GM21423 (cell line): ENCODE results near the gene DYNC2I2.
"Not testable (repeated sequence)": the region's sequence is repeated elsewhere in the genome, so short reads cannot be mapped to it uniquely, and the experiment has no call there.

Experiments used
- ATAC-seq: cut with Tn5 transposase; IDR thresholded peaks from one replicate; pipeline ENCODE4 v1.9.1; 2021; ENCODE audit warnings: mild to moderate bottlenecking, moderate library complexity; ENCODE audit not compliant: unreplicated experiment

DYNC2I2 gene

DNA sequence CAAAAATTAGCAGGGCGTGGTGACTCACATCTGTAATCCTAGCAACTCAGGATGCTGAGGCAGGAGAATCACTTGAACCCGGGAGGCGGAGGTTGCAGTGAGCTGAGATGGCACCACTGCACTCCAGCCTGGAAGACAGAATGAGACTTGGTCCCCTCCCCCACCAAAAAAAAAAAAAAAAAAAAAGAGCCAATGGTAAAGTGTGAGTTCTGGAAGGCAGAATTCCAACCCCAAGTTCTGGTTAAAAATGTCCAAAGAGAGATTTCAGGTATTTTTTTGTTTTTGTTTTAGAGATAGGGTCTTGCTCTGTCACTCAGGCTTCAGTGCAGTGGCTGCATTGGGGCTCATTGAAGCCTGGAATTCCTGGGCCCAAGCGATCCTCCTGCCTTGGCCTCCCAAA is 30.8 kb upstream of the DYNC2I2 start:
- ATAC-seq, result no peak

DNA sequence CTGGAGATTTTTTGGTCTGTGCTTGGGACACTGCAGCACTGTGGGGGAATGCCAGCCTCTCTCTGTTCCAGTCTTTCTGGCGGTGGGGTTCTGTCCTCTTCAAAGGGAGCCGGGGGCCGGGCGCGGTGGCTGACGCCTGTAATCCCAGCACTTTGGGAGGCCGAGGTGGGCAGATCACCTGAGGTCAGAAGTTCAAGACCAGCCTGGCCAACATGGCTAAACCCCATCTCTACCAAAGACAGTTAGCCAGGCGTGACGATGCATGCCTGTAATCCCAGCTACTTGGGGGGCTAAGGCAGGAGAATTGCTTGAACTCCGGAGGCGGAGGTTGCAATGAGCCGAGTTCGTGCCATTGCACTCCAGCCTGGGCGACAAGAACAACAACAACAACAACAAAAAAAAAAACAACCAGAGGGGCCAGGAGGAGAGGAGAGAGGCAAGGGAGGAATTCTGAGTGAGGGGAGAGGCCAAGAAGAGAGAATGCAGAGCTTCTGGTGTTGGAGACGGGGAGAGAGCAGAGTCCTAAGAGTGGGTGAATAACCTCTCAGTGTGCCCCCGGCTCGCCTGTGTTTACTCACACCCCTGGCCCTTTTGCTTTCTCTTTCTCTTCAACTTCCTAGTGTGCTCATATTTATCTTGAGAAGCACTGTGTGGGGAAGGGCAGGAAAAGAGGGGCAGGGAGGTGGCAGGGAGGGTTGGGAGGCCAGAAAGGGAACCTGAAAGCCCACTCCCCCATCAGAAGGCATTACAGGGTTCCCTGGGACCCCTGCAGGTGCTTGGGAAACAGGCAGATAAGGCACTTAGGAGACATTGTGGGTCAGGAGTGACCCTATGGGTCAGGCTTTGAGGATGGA is 29.2 kb upstream of the DYNC2I2 start:
- no peak for ATAC-seq

DNA sequence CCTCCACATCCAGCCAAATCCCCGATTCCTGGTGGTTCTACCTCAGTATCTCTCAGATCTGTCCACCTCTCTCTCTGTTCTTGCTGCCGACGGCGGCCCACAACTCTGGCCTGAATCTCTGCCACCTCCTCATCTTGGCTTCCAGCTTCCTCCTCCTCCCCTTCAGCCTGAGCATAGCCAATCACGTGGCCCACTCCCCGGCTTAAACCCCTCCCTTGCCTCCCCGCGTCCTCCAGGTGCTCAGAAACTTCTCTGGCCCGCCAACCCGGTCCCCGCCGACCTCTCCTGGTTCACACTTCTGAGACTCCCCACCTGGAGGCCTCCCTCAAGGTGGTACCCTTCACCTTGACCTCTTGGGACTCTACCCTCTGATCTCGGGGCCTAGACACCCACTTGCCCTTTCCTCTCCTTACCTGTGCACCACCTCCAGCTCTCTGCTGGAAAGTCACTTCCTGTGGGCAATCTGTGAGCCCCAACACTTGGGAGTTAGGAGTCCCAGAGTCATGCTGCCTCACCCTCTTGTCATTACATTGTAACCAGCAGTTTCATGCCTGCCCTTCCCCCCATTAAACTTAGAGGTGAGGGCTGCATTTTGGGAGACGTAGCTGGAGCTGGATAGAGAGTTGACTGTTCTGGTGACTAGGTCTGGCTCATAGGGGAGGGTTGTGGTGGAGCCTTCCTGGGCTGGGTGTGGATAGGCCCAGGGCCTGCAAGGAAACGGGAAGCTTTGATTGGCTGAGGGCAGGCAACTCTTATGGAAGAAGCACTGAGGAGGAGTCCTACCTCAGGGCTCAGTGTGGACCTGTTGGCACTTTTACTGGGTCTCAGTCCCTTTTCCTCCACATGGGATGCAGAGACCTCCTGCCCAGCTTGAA is 27.9 kb upstream of the DYNC2I2 start:
- peak; percentile 41 for ATAC-seq

DNA sequence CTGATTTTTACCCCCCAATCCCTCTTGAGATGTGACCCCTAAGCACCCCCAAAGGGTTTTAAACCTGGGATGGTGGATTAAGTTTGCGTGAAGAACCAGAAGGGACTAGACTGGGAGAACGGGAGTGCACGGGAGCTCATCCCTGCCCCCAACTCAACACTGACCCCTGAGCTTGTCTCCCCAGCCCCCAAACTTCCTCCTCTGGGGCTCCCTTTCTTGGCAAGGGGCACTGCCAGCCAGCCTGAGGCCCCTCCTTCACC is 27.3 kb upstream of the DYNC2I2 start:
- ATAC-seq, result peak; percentile 2

DNA sequence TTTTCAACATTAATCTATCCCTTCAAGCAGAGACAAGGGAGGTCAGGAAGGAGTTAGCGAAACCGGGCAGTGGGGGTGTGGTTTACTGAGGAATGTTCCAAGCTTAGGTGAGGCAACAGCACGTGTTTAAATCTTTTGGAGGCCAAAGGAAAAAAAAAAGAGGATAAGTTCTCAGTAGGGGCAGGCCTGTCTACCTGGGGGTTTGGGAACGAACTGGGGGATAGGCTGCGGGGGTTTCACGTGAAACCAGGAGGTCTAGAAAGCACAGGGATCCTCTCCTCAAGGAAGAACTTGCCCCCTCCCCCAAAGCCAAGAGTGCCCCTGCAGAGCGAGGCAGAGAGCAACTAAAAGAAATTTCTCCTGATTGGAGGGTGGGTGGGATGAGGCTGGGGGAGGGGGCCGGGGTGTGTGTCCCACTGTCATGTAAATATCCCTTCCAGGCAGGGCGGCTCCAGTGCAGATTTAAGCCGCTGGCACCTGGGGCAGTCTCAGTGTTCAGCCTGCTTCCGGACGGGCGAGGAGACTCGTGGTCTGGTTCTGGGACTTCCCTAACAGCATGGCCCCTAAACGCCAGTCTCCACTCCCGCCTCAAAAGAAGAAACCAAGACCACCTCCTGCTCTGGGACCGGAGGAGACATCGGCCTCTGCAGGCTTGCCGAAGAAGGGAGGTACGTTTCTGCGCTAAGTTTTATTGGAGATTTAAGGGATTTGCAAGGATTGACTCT is 26.9 kb upstream of the DYNC2I2 start:
- ATAC-seq, result no peak

DNA sequence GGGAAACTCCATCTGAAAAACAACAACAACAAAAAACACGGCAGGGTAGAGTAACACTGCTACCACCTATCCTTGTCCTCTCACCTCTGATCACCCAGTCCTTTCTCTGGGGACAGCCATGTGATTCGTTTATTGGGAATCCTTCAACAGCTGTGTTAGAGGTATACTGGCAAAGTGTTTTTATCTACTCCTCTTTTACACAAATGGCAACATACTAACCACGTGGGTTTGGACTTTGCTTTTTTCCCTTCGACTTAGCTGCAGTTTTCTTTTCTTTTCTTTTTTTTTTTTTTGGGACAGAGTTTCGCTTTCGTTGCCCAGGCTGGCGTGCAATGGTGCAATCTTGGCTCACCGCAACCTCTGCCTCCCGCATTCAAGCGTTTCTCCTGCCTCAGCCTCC is 21.1 kb upstream of the DYNC2I2 start:
- no peak for ATAC-seq

DNA sequence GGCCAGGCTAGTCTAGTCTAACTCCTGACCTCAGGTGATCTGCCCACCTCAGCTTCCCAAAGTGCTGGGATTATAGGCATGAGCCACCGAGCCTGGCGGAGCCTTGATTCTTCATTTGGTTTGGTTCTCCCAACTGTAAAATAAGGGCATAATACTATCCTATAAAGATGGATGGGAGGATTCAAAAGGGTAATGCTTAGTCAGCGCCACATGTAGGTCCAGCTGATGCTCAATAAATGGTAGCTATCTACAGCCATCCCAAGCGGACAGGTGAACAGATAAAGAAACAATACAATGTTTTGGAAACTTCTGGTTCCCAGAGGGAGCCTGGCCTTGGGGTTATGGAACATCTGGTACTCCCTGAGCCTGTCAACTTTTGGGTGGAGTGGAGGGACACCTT is 18.7 kb upstream of the DYNC2I2 start:
- no peak for ATAC-seq

DNA sequence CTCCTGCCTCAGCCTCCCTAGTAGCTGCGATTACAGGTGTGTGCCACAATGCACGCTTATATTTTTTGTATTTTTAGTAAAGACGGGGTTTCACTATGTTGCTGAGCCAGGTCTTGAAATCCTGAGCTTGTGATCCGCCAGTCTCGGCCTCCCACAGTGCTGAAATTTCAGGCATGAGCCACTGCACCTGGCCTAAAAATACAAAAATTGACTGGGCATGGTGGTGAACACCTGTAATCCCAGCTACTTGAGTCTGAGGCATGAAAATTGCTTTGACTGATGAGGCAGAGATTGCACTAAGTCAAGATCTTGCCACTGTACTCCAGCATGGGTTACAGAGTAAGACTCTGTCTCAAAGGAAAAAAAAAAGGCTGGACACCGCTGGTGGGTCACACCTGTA is 13.1 kb upstream of the DYNC2I2 start:
- ATAC-seq, result no peak

DNA sequence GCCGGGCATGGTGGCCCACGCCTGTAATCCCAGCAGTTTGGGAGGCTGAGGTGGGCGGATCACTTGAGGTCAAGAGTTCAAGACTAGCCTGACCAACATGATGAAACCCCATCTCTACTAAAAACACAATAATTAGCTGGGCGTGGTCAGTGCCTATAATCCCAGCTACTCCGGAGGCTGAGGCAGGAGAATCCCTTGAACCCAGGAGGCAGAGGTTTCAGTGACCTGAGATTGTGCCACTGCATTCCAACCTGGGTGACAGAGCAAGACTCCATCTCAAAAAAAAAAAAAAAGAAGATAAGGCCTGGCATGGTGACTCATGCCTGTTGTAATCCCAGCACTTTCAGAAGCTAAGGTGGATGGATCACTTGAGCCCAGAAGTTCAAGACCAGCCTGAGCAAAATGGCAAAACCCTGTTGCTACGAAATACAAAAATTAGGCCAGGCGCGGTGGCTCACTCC is 9.9 kb upstream of the DYNC2I2 start:
- ATAC-seq, result not testable (repeated sequence)

DNA sequence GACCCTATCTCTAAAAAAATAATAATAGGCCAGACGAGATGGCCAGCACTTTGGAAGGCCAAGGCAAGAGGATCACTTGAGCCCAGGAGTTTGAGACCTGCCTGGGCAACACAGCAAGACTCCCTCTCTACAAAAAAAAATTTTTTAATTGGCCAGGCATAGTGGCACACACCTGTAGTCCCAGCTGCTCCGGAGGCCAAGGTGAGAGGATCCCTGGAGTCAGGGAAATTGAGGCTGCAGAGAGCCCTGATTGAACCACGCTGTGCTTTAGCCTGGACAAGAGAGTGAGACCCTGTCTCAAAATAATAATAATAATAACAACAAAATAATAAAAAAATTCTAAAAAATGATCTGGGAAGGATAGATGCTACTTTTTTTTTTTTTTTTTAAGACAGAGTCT is 1.1 kb upstream of the DYNC2I2 start:
- ATAC-seq, result no peak

DNA sequence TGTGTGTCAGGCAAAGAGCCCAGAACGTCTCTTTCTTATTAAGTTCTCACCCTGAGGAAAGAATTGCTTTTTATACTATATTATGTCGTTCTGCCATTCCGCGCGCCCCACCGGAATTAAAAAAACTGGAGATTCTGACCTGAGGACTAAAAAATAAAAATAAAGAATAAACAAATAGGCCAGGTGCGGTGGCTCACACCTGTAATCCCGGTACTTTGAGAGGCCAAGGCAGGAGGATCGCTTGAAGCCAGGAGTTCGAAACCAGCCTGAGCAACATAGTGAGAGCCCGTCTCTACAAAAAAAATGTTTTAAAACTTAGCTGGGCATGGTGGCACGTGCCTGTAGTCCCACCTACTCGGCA is 677 bp upstream of the DYNC2I2 start:
- no peak for ATAC-seq

DNA sequence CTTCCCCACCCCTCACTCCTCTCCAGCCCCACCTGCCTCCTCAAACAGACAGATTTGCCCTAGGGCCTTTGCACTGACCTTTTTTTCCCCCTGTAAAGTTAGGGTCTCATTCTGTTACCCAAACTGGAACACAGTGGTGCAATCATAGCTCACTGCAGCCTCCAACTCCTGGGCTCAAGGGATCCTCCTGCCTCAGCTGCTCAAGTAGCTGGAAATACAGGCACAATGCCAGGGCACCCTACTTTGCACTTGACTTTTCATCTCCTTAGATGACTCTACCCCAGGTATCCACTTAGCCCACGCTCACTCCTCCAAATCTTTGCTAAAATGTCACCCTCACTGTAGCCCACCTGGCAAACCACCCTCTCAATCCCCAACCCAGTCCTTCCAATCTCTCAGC is 2.2 kb downstream of the DYNC2I2 start:
- ATAC-seq, result no peak

DNA sequence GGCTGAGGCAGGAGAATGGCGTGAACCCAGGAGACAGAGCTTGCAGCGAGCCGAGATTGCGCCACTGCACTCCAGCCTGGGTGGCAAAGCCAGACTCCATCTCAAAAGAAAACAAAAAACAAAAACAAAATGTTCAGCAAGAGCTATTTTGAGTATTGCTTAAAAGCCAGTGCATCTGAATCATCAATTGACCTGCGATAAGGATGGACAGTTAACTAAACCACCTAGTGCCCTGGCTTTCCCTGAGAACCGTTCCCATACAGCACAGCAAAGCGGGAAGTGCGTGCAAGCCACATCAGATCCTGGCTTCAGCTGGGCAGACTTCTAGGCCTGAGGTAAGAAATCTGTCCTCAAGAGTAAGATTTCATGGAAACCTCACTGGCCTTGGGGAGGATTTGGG is 2.7 kb downstream of the DYNC2I2 start:
- ATAC-seq, result no peak

DNA sequence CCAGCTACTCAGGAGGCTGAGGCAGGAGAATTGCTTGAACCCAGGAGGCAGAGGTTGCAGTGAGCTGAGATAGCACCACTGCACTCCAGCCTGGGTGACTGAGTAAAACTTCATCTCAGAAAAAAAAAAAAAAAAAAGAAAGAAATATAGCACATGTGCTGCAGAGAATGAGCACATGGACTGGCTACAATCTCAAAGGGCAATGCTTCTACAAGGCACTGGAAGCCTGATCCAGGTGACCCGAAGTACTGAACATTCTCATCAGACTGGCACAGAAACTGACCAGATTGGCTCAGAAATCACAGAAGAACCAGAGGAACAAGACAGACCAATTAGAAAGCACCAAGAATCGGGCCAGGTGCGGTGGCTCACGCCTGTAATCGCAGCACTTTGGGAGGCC is 4.8 kb downstream of the DYNC2I2 start:
- ATAC-seq, result no peak

DNA sequence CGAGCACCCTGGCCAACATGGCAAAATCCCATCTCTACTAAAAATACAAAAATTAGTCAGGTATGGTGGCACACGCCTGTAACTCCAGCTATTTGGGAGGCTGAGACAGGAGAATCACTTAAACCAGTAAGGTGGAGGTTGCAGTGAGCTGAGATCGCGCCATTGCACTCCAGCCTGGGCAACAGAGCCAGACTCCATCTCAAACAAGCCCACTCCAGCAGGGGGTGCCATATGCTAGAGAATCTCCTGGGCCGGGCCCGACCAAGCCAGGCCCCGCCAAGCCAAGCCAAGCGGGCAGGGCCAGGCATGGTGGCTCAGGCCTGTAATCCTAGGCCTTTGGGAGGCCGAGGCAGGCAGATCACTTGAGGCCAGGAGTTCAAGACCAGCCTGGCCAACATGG is 8.4 kb downstream of the DYNC2I2 start:
- ATAC-seq, result not testable (repeated sequence)

DNA sequence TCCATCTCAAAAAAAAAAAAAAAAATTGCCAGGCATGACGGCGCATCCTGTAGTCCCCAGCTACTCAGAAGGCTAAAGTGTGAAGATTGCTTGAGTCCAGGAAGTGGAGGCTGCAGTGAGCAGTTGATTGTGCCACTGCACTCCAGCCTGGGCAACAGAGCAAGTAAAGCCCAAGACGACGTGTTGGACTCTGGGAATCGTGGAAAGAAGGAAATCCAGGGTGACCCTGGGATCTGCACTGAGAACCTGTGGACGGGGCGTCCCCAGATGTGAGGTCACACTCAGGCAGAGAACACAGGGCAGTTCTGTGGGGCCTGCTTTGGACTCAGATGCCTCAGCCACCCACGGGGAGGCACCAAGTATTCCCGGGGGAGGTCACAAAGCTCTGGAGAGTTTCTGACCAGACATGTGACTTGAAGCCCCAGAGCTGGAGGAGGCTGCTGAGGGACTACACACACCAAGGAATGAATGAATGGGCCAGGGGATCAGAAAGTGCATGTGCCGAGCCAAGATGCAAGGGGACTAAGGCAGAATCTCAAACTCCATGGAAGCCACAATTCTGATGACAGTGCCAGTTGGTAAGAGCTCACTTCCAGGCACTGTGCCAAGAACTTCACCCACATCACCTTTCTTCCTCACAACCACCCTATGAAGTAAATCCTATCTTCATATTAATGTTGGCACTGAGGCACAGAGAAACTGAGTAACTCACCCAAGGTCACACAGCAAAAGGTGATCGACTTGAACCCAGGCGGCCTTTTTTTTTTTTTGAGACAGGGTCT is 12.9 kb downstream of the DYNC2I2 start:
- peak; percentile 51 for ATAC-seq

DNA sequence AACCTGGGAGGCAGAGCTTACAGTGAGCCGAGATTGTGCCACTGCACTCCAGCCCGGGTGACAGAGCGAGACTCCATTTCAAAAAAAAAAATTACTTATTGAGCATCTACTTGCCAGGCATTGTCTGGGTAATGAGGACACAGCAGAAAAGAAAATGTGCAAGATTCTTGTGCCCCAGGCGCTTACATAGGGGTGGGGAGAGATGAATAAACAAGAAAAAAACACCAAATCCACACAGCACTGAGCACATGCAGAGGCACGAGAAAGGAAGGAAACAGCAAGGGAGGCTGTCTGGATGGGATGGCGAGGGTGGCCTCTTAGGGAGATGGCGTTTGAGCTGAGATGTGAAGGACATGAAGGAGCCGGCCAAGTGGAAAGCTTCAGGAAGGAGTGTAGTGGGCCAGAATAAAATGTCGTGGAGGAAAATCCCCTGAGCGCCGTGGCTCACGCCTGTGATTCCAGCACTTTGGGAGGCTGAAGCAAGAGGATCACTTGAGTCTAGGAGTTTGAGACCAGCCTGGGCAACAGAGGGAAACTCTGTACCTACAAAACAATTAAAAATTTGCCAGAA is 13.9 kb downstream of the DYNC2I2 start:
- ATAC-seq, result no peak

DNA sequence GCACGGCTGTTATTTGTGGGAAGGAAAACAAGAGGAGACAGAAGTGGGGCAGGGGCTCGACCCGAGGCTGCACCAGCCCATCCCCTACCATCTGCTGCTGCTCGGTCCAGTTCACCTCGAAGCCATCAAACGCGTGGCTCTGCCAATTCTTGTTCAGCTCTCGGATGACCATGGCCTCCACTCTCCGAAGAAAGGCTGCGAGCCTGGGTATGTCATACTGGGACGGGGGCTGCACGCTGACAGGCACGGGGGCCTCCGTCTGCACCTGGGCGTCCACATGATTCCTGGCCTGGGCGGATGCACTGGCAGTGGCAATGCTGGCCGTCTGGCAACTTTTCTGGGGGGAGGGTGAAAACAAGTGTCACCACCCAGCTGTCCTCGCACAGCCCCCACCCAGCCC is 16.0 kb downstream of the DYNC2I2 start:
- no peak for ATAC-seq

DNA sequence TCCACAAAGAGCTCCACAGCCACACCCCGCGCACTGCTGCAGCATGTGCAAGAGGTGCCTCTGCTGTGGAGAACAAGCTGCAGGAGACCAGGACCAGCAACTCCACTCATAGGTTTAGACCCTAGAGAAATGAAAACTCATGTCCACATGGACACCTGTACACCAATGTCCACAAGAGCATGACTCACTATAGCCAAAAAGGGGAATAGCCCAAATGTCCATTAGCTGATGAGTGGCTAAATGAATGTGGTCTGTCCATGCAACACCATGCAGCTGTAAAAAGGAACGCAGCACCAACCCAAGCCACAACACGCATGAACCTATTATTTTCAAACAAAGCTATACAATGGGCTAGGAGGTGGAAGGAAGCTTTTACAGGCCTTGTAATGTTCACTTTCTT is 18.1 kb downstream of the DYNC2I2 start:
- ATAC-seq, result no peak

DNA sequence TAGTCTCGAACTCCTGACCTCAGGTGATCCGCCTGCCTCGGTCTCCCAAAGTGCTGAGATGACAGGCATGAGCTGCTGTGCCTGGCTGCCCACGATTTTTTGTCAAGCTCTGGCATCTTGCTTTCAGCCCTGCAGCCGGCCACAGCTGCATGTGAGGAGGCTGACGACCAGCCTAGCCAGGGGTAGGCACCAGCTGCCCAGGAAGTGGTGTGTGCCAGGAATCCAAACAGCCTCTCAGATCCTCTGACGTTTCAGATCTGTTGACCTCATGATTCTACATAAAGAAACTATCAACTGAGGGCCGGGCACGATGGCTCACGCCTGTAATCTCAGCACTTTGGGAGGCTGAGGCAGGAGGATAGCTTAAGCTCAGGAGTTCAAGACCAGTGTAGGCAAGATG is 19.0 kb downstream of the DYNC2I2 start:
- ATAC-seq, result no peak
